Trophoblast cell (in vitro differentiated cells and primary cell): Measurements from ENCODE around the gene SH3BP1.

Source experiments
- DNase-seq, 2 donors: peaks; one replicate each; pipeline ENCODE4 v3.0.0-alpha.2; 2016
- H2AFZ ChIP-seq: 2 replicates; pipeline ENCODE4 v1.6.1; 2013; ENCODE audit warnings: low read length, moderate library complexity, mild to moderate bottlenecking; ENCODE audit not compliant: insufficient read depth, poor library complexity
- H2AK5ac ChIP-seq: 2 replicates; pipeline ENCODE4 v1.6.1; 2013; ENCODE audit warnings: mild to moderate bottlenecking, low read length
- H2BK120ac ChIP-seq: 2 replicates; pipeline ENCODE4 v1.6.1; 2013; ENCODE audit warnings: low read length, mild to moderate bottlenecking, moderate library complexity; ENCODE audit not compliant: insufficient read depth, poor library complexity
- H2BK12ac ChIP-seq: 2 replicates; pipeline ENCODE4 v1.6.1; 2013; ENCODE audit warnings: mild to moderate bottlenecking, low read length, moderate library complexity
- H2BK5ac ChIP-seq: 2 replicates; pipeline ENCODE4 v1.6.1; 2013; ENCODE audit warnings: low read length, low read depth, moderate library complexity, mild to moderate bottlenecking; ENCODE audit not compliant: poor library complexity
- H3K14ac ChIP-seq: 2 replicates; pipeline ENCODE4 v1.6.1; 2013; ENCODE audit warnings: mild to moderate bottlenecking, low read length
- H3K18ac ChIP-seq: 2 replicates; pipeline ENCODE4 v1.6.1; 2013; ENCODE audit warnings: mild to moderate bottlenecking, low read length
- H3K23ac ChIP-seq: 2 replicates; pipeline ENCODE4 v1.6.1; 2013; ENCODE audit warnings: low read length
- H3K27ac ChIP-seq: 2 replicates; pipeline ENCODE4 v1.5.1; 2013; ENCODE audit warnings: low read depth, mild to moderate bottlenecking, inconsistent platforms, low read length, moderate library complexity
- H3K27me3 ChIP-seq: 2 replicates; pipeline ENCODE4 v1.6.1; 2013; ENCODE audit warnings: inconsistent platforms, mild to moderate bottlenecking, low read length, moderate library complexity; ENCODE audit not compliant: insufficient read depth
- H3K36me3 ChIP-seq, 2 experiments: 1 replicate in 1 of 2; 2 replicates in 1 of 2; pipeline ENCODE4 v1.6.1; 2013; ENCODE audit warnings: low read length in 2 of 2, mild to moderate bottlenecking in 2 of 2, moderate library complexity in 1 of 2; ENCODE audit not compliant: insufficient read depth in 2 of 2, control insufficient read depth in 1 of 2
- H3K4ac ChIP-seq: 2 replicates; pipeline ENCODE4 v1.6.1; 2013; ENCODE audit warnings: low read depth, mild to moderate bottlenecking, low read length, moderate library complexity
- H3K4me1 ChIP-seq, 2 experiments: 1 replicate in 1 of 2; 2 replicates in 1 of 2; pipeline ENCODE4 v1.6.1; 2013; ENCODE audit warnings: low read length in 2 of 2, mild to moderate bottlenecking in 2 of 2, moderate library complexity in 1 of 2; ENCODE audit not compliant: insufficient read depth in 2 of 2, control insufficient read depth in 1 of 2
- H3K4me2 ChIP-seq: 2 replicates; pipeline ENCODE4 v1.6.1; 2013; ENCODE audit warnings: inconsistent platforms, mild to moderate bottlenecking, low read length, moderate library complexity
- H3K4me3 ChIP-seq: 2 replicates; pipeline ENCODE4 v1.5.1; 2013; ENCODE audit warnings: mild to moderate bottlenecking, low read depth, low read length, inconsistent platforms
- H3K79me1 ChIP-seq: one replicate; pipeline ENCODE4 v1.6.1; 2013; ENCODE audit warnings: low read length
- H3K79me2 ChIP-seq: 2 replicates; pipeline ENCODE4 v1.6.1; 2013; ENCODE audit warnings: low read length, mild to moderate bottlenecking; ENCODE audit not compliant: control insufficient read depth, insufficient read depth, poor library complexity
- H3K9ac ChIP-seq: 2 replicates; pipeline ENCODE4 v1.6.1; 2013; ENCODE audit warnings: mild to moderate bottlenecking, low read length
- H3K9me3 ChIP-seq: 2 replicates; pipeline ENCODE4 v1.6.1; 2013; ENCODE audit warnings: low read depth, mild to moderate bottlenecking, control low read depth, inconsistent platforms, low read length; ENCODE audit not compliant: insufficient read depth
- H4K12ac ChIP-seq: 2 replicates; pipeline ENCODE4 v1.6.1; 2013; ENCODE audit warnings: low read depth, mild to moderate bottlenecking, low read length, moderate library complexity
- H4K8ac ChIP-seq: 2 replicates; pipeline ENCODE4 v1.6.1; 2013; ENCODE audit warnings: low read depth, mild to moderate bottlenecking, low read length, moderate library complexity
- H4K91ac ChIP-seq: one replicate; pipeline ENCODE4 v1.6.1; 2013; ENCODE audit warnings: low read depth, mild to moderate bottlenecking, low read length, moderate library complexity
- WGBS: extraction: QIAGEN DNeasy Blood & Tissue Kit; methylation state at CpG from one replicate; pipeline ENCODE4 v1.1.7; 2013; ENCODE audit warnings: missing lambda C conversion rate; ENCODE audit not compliant: insufficient read length, insufficient coverage; ENCODE audit errors: extremely low coverage; 5-methylcytosine and 5-hydroxymethylcytosine counted together

SH3BP1 gene

GRCh38 chr22:37672206-37672919 is 32.9 kb downstream of the SH3BP1 start:
- no peak overlapping the region for H4K12ac ChIP-seq
- no peak overlapping the region for H3K4me3 ChIP-seq
- peaks cover 7% of the 10 kb centered on the region for H3K79me1 ChIP-seq
- H2BK5ac ChIP-seq, result no peak overlapping the region
- H3K9ac ChIP-seq, result no peak overlapping the region
- no peaks in the 10 kb centered on the region for H3K9me3 ChIP-seq
- H2BK12ac ChIP-seq, result no peak overlapping the region
- no peak overlapping the region for H3K4me2 ChIP-seq
- no peak overlapping the region for H3K18ac ChIP-seq
- DNase-seq, result no peak
- no peaks in the 10 kb centered on the region for H3K79me2 ChIP-seq
- H3K4ac ChIP-seq, result no peak overlapping the region
- WGBS, result no CpG with 5 or more reads among the region's 15 CpGs
- no peak overlapping the region for H2AFZ ChIP-seq
- H3K14ac ChIP-seq, result no peak overlapping the region
- H3K23ac ChIP-seq, result no peak overlapping the region
- peaks cover 8 to 16% of the 10 kb centered on the region in 2 experiments for H3K4me1 ChIP-seq
- H3K27me3 ChIP-seq, result no peaks in the 10 kb centered on the region
- no peak overlapping the region for H4K8ac ChIP-seq
- no peak overlapping the region for H2BK120ac ChIP-seq
- H3K27ac ChIP-seq, result no peak overlapping the region
- no peak overlapping the region for H2AK5ac ChIP-seq
- no peak overlapping the region for H4K91ac ChIP-seq
- H3K36me3 ChIP-seq, result no peaks in the 10 kb centered on the region

DNA sequence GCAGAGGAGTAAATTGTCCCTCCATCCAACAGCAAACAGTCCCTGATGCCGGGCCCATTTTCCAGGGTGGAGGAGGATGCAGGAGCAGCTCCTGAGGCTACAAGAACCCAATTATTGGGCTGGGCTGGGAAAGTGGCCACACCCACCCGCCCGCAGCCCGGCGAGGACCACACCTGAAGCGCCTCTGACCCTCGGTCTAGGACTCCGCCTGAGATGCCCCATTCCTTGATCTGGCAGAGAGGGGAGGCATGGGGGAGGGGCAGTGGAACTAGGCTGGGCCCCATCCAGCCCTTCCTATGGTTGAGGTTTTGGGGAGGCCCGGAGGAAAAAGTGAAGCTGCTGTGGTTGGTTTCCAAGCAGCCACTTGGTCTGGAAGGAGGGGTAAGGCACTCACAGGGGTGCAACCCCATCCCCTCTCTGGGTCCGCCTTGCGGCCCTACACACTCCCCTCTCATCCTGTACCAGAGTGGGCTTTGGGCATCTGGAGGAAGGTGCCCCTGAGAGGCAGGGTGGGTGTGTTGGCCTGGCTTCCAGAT is 33.5 kb downstream of the SH3BP1 start:
- Histone ChIP-seq H2BK12ac (no peak overlapping the region), H2BK5ac (no peak overlapping the region), H2AK5ac (no peak overlapping the region), H3K4me1 (peaks cover 8 to 13% of the 10 kb centered on the region in 2 experiments), H3K4ac (no peak overlapping the region), H3K36me3 (no peaks in the 10 kb centered on the region), H3K23ac (no peak overlapping the region), H3K9me3 (no peaks in the 10 kb centered on the region), H3K79me1 (peaks cover 9% of the 10 kb centered on the region), H2BK120ac (no peak overlapping the region), H3K79me2 (no peaks in the 10 kb centered on the region), H4K8ac (no peak overlapping the region), H3K27ac (no peak overlapping the region), H3K14ac (no peak overlapping the region), H3K9ac (no peak overlapping the region), H3K18ac (no peak overlapping the region), H2AFZ (no peak overlapping the region), H3K27me3 (no peaks in the 10 kb centered on the region), H3K4me2 (no peak overlapping the region), H4K91ac (no peak overlapping the region), H4K12ac (no peak overlapping the region), H3K4me3 (no peak overlapping the region)
- DNase-seq, result no peak
- WGBS, result no CpG with 5 or more reads among the region's 11 CpGs

DNA sequence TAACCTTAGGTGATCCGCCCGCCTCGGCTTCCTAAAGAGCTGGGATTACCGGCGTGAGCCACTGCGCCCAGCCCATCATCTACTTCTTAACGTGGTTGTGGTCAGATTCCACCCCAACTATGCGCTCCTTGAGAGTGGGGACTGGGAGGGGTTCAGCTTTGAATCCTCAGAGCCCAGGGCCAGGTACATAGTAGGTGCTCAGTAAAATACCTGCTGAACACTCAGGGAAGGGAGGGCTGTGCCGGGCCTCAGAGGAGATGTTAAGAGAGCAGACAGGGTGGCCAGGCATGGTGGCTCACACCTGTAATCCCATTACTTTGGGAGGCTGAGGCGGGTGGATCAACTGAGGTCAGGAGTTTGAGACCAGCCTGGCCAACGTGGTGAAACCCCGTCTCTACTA is 34.8 kb downstream of the SH3BP1 start:
- Histone ChIP-seq H3K9me3 (no peaks in the 10 kb centered on the region), H4K91ac (no peak overlapping the region), H3K18ac (no peak overlapping the region), H3K4me3 (no peak overlapping the region), H3K27ac (no peak overlapping the region), H2BK120ac (no peak overlapping the region), H3K79me1 (peaks cover 9% of the 10 kb centered on the region), H3K4ac (no peak overlapping the region), H3K9ac (no peak overlapping the region), H3K79me2 (no peaks in the 10 kb centered on the region), H3K27me3 (no peaks in the 10 kb centered on the region), H3K36me3 (no peaks in the 10 kb centered on the region), H2BK5ac (no peak overlapping the region), H3K4me2 (no peak overlapping the region), H2AFZ (no peak overlapping the region), H4K12ac (no peak overlapping the region), H4K8ac (no peak overlapping the region), H2BK12ac (no peak overlapping the region), H3K4me1 (peaks cover 6 to 11% of the 10 kb centered on the region in 2 experiments), H3K23ac (no peak overlapping the region), H2AK5ac (no peak overlapping the region), H3K14ac (no peak overlapping the region)
- WGBS, result no CpG with 5 or more reads among the region's 12 CpGs
- no peak for DNase-seq

GRCh38 chr22:37674951-37675929 is 35.8 kb downstream of the SH3BP1 start, which contains the start of gene LGALS1:
TSS of gene LGALS1 (plus strand) at chr22:37675636. CDS start at chr22:37675703, 67 bp downstream.
- H3K27ac ChIP-seq, result peak within 1 kb of the TSS; percentile 40
- H4K8ac ChIP-seq, result peak within 1 kb of the TSS; percentile 85
- H4K12ac ChIP-seq, result peak within 1 kb of the TSS; percentile 63
- H2BK12ac ChIP-seq, result peak within 1 kb of the TSS; percentile 42
- DNase-seq, result peak; percentile 71 to 78
- H3K9ac ChIP-seq, result no peak within 1 kb of the TSS
- H3K4me3 ChIP-seq, result no peak within 1 kb of the TSS
- peak within 1 kb of the TSS; percentile 71 for H2BK120ac ChIP-seq
- peak within 1 kb of the TSS; percentile 84 for H2AK5ac ChIP-seq
- peak within 1 kb of the TSS; percentile 63 for H3K18ac ChIP-seq
- no peaks in the 10 kb centered on the region for H3K9me3 ChIP-seq
- WGBS, result no CpG with 5 or more reads among the region's 34 CpGs
- no peaks in the 10 kb centered on the region for H3K79me2 ChIP-seq
- H3K4me1 ChIP-seq, result peaks cover 6 to 11% of the 10 kb centered on the region in 2 experiments
- H2BK5ac ChIP-seq, result no peak within 1 kb of the TSS
- H3K79me1 ChIP-seq, result peaks cover 9% of the 10 kb centered on the region
- no peaks in the 10 kb centered on the region for H3K36me3 ChIP-seq
- H2AFZ ChIP-seq, result no peak within 1 kb of the TSS
- H3K23ac ChIP-seq, result no peak within 1 kb of the TSS
- H3K27me3 ChIP-seq, result no peaks in the 10 kb centered on the region
- peak within 1 kb of the TSS; percentile 81 for H4K91ac ChIP-seq
- peak within 1 kb of the TSS; percentile 23 for H3K4ac ChIP-seq
- peak within 1 kb of the TSS; percentile 71 for H3K4me2 ChIP-seq
- H3K14ac ChIP-seq, result peak within 1 kb of the TSS; percentile 57
